HG03175 (cell line): ENCODE measurements around the gene NCOA7.

ENCODE experiments used
- ATAC-seq: cut with Tn5 transposase; IDR thresholded peaks from one replicate; pipeline ENCODE4 v1.9.1; 2021; ENCODE audit warnings: mild to moderate bottlenecking, moderate library complexity; ENCODE audit not compliant: unreplicated experiment

NCOA7 gene

DNA sequence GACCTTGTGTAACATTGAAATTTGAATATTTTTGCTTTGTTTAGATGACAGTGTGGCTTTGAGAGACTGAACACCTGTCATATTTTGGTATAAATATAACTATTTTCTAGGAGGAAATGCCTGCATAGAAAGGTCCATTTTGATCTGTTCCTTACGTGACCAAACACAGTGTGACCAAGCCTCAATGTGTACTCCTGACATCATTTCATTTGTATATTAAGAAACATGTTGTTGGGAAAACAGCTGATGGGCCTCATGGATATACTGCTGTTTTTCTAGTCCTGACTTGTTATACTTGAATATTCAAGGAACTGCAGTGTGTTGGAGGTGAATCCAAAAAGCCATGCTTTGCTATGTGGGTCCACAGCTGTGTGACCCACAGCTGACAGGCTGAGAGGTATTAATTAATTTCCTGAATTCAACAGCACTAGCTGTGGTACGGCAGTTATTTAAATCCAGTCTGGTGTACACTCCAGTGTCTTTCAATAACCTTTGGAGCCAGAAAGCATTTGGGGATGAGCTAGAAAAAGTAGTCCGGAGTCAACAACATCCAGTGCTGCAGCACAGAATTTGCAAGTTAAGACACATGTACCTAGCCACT lies 18.9 kb downstream of the NCOA7 start:
- ATAC-seq, result no peak

DNA sequence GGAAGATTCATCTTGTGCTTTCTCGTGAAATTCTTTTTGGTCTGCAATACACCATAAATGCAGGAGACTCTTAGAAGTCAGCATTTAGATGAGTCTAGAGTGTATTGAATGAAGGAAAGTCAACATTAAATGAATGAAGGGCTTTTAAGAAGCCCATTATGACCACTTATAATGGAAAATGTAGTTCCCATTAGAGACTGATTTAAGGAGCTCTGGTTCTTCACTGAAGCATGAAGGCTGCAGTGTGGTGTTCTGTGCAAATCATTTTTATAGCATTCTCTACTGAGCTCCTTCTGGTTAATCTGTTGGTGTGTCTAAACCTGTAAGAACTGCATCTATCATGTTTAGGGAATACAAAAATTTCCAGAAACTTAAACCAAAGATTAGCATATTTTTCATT lies 19.7 kb downstream of the NCOA7 start:
- no peak for ATAC-seq

DNA sequence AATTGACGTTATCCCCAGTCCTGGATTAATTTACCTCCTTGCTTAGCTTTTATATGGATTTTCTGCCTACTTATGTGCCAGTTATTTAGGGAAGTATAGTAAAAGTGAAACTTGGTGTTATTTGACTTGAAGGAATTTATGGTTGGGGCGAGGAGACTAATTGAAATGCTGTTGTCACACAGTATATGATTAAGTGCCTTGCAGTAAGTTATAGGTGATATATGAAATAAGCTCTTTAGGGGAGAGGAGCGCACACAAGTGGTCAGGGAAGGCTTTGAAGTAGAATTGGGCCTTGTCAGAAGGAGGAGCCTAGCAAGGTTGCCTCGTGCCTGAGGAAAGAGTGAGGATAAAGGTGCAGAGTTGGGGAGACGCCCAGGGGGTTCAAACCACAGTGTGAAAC lies 20.5 kb downstream of the NCOA7 start:
- peak; percentile 31 for ATAC-seq

DNA sequence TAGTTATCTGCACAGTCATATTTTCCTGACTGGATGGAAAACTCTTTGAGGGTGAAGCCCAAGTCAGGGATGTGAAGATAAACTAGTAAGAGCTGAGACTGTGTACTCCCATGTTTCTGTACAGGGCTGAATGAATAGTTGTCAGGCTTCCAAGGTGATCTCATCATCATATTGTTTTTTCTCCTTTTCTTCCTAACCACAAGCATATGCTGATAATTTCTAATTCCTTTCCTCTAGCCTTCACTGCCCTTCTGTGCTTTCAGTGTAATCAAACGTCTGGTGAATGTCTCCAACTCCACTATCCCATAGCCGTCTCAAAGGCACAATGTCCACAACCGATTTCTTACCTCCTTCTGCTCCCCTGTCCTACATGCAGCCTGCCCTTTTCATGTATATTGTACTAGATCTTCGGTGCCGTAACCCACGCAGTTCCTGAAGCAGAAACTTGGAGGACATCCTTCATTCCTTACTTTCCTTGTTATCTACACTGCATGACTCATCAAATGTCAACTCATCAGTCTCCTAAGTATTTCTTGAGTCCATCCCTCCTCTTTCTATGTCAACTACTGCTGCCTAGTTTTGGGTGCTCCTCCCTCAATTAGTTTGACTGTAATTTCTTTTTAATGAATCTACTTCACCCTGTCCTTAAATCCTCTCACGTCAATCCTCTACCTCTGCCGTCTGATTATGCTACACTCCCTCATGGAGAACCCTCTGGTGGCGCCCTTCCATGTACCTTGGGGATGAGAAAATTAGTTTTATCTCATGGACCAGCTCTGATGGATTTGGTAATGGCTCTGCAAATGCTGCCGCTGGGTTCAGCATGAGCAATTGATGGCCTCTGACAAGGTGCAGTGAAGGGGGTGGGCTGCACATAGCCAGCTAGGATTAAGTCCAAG lies 21.9 kb downstream of the NCOA7 start:
- ATAC-seq, result no peak

DNA sequence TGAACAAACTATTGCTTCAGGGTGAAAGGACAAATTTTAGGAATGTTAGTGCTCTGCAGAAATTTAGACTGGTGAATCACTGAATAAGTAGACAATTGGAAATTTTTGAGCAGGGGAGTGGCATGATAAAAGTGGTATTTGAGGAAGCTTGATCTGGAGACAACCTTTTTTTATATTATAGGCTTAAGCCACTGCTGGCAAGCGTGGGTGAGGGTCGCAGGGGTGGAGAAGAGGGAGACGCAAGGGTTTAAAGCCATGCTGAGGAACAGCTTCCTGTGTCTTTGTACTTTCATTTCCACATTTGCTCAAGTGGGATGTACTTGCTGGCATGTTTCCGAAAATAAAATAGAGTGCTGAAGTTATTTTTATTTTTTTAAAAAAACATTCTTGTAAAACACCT lies 23.7 kb downstream of the NCOA7 start:
- ATAC-seq, result peak; percentile 35

DNA sequence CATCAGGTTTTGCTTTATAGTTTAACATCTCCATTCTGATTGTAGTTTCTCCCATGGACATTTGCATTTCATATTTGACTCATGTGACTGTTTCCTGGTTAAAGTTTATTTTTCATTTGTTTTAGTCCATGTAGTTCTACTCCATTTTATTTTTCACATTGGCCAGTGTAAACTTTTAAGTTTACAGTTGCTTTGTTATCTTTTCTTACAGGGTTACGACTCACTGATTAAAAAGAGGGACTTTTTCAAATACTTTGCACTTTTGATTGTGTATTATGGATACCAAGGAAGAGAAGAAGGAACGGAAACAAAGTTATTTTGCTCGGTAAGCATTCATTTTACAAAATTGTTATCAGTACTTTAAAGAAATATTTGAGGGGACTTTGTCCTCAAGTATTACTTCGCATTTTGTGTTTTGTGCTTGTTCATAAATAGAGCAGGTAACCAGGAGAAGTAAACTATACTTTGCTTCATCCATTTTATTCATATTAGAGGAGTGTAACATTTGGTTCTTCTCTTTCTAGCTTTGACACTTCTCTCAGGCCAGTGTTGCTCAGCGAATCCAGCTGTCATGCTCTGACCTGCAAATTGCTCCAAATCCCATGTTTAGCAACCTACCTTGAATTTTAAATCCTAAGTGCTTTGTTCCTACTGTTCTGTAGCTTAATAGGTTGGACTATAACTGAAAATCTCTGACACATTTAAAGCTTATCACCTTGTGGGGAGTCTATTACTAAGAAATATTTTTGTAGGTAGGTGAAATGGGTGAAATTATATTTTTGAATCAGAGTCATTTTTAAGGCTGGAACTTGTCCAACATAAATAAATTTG lies 24.5 kb downstream of the NCOA7 start:
- ATAC-seq, result no peak

DNA sequence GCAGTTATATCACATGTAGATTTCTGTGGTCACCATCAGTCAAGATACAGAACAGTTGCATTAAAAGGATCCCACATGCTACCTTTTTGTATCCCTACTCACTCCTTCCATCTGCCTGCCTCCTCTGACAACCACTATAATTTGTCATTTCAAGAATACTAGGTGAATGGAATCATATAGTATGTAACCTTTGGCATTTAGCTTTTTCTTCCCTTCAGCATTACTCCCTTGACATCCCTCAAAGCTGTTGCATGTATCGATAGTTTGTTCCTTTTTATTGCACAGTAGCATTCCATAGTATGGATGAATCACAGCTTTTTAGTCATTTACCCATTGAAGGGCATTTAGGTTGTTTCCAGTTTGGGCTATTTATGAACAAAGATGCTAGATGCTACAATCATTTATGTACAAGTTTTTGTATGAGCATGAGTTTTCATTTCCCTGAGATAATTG lies 26.1 kb downstream of the NCOA7 start:
- no peak for ATAC-seq

DNA sequence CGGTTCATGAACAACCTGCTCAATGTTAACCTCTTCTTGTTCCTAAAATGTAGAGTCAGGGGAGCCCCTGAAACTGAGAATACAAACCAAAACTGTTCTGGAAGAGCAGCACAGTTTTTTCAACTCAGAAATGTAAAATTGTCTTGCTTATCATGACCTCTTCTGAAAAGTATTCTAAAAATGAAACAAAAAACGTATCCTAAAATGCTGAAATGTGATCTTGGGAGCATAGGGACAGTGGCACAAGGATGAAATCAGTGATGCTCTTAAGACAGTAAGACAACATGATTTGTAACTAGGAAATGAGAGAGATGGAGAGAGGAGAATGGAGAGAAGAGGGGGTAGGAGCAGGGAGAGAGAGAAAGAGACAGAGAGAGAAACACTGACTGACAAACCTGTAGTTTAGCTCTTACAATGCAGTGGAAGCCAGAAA lies 27.5 kb downstream of the NCOA7 start:
- no peak for ATAC-seq

DNA sequence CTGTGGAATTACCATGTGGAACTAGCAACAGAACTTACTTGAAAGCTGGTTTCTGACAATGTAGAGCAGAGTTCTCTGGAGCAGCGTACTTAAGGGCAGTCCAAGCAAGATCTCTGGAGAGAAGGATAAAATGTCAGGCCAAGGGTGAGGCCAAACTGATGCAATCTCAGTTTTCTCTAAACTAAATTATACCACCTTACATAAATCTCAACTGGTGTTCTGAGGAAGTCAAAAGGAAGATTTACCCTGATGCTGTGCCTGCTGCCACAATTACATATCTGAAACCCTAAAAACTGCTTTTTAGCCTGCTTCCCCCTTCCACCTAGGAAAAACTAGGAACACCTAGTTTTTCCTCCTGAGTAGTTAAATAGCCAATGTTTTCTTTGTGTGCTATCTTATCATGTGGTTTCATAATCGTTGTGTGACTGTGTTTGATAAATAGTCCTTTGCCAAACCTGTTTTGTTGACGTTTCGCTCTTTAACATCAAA lies 28.1 kb downstream of the NCOA7 start:
- ATAC-seq, result no peak

DNA sequence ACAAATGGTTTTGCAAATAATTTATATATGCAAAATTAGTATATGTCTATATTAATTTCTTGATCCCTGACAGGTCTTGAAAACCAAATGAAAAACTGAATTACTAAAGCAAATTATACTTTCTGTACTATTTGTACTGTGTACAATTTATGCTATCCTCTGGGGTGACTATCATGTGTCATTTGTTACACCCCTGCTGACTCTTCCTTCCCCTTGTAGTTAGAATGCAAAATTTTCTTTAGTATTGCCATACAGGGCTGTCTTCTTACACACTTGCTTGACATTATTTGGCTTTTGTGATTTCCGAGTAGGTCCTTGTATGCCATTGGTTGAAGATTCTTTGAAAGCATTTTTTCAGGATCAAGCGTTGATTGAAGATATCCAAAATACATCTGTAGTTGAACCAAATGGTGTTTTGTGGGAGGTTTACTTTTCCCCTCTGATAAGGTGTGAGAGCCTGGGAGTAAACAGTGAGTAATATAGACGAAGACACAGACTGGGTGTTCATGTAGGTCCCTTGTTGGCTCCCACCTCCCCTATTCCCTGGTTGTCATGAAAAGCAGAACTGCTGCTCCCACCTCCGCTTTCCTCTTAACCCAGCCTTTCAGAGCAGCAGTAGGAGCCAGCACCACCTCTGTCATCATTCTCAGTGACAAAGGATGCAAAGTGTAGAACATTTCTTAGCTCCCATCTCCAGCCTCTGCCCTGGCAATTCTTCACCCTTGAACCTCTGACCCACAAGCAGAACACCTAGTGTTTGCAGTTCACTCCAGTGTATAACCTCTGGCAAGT lies 29.0 kb downstream of the NCOA7 start:
- no peak for ATAC-seq

DNA sequence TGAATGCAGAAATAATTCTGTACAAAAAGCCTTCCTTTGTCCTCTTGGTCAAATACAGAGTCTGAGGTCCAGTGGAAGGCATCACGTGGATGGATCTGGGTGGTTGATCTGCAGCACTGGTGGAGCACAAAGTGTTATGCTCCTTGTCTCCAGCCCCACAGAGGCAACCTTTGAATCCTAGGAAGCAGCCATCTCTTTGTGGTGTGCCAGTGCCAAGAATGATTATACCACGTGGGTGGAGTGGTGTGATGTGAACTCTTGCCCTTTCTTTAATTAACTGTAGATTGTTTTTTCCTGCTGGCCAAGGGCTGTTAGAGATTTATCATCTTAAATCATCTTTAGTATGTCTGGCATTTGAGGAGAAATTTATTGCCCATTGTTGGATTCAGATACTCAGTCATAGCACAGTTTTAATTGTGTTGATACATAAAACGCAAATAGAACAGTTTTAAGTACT lies 31.1 kb downstream of the NCOA7 start:
- ATAC-seq, result no peak

DNA sequence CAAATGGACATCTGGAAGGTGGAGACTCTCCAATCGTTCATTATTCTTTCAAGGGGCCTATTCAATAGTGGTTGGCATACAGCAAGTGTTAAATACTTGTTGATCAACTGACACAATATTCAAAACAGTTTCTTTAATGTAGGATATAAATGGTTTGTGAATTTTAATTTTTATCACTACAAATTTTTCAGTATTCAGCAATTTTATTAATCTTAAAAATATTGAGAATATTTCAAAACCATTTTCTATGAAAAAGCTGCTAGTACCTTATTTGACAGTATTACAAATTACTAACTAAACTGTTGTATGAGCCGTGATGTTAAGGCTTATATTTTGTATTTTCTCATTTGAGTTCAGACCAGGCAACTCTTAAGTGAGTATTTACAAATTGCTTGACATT lies 32.4 kb downstream of the NCOA7 start:
- ATAC-seq, result no peak

DNA sequence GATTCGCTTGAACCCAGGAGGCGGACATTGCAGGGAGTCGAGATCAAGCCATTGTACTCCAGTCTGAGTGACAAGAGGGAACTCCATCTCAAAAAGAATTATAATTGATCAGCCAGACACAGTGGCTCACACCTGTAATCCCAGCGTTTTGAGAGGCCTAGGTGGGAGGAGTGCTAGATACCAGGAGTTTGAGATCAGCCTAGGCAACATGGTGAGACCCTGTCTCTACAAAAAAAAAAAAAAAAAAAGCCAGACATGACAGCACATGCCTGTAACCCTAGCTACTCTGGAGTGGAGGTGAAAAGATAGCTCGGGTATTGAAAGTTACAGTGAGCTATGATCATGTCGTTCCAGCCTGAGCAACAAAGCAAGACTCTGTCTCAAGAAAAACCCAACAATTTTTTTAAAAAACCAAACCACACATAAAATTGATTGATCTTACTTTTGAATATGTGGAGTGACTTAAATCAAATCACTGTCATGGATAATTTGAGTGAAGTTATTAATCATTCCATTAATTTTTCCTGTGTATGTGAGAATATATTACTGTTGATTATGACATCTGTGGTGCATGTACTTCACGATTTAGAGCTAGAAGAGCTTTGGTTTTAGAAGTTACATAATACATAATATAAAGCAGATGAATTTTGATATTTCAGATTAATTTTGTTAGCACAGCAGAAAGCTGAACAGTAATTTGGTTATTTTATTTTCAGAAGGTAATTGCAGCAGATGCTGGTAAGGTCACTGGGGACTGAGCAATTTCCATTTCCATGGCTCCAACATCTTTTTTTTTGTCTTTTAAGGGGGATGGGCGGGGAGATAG lies 34.4 kb downstream of the NCOA7 start:
- ATAC-seq, result no peak

DNA sequence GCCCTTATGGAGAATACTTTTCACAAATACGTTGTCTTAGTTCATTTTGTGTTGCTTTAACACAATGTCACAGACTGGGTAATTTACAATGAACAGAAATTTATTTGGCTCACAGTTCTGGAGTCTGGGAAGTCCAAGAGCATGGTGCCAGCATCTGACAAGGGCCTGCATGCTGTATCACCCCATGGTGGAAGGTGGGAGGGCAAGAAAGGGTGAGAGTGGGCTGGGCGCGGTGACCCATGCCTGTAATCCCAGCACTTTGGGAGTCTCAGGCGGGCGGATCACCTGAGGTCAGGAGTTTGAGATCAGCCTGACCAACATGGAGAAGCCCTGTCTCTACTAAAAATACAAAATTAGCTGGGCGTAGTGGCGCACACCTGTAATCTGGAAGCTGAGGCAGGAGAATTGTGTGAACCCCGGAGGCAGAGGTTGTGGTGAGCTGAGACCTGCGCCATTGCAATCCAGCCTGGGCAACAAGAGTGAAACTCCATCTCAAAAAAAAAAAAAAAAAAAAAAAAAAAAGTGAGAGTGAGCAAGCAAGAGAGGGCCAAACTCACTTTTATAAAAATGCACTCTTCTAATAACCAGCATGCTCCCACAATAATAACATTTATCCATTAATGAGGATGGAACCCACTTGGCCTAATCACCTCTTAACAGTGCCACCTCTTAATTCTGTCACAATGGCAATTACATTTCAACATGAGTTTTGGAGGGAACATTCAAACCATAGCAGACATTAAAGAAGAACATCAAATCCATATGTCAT lies 36.1 kb downstream of the NCOA7 start:
- ATAC-seq, result no peak

DNA sequence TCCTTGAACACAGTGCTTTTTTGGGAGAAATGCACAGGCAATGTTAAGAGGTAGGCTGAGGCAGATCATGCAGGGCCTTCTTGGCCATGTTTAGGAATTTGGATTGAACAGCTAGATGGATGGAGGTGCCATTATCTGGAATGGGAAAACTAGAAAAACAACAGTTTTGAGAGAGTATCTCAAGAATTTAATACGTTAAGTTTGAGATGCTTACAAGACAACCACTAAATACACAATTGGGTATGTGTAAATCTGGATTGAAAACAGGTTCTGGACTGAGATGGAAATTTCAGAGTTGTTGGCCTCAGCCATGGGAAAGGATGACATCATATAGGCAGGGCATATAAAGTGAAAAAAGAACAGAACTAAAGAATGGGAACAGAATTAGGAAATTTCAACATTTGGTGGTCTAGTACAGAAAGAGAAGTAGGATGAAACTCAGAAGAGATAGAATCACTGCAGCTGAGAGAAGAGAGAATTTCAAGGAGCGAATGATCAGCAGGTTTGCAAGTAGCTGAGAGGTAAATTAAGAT lies 37.1 kb downstream of the NCOA7 start:
- ATAC-seq, result no peak

DNA sequence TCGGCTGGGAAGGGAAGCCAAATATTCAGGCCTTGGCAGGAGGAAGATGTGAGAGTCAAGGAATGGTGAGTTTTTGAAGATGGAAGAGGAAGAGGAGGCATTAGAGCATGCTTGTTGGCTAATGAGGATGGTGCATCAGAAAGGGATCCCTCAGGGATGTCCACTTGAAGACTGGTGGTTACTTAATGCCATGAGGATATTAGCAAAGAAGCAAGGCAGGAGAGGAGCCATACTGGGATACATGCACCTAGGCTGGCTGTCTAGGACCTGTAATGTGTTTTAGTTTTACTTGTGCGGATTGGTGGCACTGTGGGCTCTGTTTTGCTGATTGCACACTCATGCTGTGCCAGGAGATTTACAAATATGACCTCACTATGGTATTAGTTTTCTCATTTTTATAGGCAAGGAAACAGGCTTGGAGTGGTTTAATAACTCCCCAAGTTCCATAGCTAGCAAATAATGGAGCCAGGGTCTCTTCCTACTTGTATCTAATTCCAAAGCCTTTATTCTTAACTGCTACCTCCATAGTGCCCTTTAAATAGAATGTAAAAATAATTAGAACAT lies 37.8 kb downstream of the NCOA7 start:
- ATAC-seq, result no peak

DNA sequence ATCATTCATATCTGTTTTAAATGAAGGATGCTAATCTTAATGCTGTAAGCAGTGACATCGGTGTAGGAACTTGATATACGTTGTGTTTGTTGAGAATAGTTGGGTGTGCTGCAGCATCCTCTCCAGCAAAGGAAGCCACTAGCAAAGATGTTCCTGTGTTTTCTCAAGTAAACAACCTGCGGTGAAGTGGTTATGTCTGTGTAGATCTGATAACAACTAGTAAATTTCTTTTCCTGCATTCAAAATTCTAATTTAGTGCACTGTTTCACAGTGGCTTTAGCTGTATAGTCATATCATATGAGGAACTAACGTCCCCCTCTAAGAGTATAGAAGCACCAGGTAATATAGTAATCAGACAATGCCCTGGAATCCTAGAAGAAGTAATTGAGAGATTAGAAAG lies 38.7 kb downstream of the NCOA7 start:
- ATAC-seq, result no peak

DNA sequence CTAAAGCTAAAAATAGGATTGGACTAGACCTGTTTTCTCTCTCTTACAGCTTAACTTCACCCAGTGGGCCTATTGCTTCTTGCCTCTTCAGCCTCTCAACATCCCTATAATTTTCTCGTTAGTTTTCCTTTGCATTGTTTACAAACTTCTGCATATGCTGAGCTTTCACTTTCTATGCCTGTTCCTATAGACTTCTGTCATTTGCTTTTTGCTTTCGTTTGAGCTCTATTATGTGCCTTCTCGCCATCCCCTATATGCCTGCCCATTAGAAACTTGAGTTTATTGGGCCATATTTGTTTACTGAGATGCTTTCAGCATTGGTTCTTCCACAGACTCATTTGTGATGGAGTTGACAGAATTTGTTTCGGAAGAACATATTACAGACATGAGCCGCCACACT lies 40.9 kb downstream of the NCOA7 start:
- ATAC-seq, result no peak
